OCI-M1 (cell line): Measurements from ENCODE around the gene ARHGAP15.
A peak's percentile ranks its signal among the peaks of the same experiment; 100 is the strongest.

Source experiments
- DNase-seq: peaks from one replicate; lab custom pipeline; 2025; lab: John Stamatoyannopoulos, UW

Gene ARHGAP15

DNA sequence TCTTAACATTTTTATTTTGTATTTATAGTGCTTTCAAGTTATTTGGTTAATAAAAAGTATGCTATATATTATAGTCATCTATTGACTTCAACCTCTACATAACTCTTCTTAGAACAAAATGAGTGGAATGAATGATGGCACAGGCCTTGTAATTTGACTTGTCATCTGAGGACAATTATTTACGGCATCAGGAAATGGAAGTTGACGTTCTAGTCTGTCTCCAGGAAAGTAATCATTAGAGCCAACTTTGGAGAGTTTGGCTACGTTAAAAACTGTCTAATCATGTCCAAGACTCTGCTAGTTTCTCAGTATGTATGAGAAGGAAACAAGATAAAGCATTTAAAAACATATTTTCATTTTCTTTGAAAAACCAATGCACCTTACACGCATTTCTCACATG lies 353.6 kb downstream of the ARHGAP15 start:
- DNase-seq = no peak

DNA sequence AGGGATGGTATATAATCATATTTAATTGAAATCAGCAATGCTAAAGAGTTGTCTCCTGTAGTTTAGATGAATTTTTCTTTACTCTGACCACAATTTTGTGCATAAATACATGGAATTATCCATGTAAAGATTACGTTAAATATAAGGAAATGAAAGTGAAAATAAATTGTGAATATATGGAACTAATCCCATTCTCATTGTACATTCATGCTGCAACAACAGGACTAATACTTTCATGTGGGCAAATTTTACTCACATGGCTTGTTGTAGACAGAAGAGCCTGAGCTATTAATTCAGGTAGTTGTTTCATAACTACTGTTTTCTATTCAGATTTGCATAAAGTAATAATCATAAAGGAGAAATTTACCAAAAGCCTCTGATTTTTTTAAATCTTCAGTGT lies 357.8 kb downstream of the ARHGAP15 start:
- DNase-seq = no peak

DNA sequence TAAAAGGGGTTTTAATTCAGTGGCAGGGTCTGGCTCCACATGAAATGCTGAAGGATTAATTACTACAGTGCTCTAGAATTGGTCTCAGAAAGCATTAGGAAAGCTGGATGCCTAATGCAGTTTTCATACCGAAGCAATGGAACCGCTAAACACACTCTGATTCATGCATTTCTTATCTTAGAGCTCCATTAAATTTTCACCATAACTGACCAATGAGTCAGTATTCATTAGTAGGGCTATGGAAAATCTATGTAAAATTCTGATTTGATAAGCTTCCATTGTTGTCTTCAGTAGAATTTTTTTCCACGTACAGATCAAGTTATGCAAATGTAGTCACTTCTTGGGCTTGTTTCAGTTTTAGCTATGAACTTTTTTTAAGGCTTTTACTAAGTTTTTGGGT lies 359.9 kb downstream of the ARHGAP15 start:
- no peak for DNase-seq

DNA sequence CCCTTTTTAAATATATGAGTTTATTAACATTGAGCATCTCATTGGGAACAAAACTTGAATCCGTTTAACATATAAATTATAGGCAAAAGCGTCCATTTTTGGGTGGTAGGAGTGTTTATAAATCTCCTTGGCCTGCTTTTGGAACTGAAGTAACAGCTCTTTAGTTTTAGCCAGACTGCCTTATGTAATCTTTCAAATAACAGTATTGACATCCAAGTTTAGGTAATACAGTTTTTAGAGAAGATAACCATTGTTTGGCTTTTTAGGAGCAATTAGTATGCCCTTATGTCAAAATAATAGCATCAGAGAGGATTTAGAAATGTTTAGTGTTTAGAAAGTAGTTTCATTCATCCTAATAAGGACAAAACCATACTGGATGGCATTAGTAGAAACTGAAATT lies 361.9 kb downstream of the ARHGAP15 start:
- DNase-seq = no peak

DNA sequence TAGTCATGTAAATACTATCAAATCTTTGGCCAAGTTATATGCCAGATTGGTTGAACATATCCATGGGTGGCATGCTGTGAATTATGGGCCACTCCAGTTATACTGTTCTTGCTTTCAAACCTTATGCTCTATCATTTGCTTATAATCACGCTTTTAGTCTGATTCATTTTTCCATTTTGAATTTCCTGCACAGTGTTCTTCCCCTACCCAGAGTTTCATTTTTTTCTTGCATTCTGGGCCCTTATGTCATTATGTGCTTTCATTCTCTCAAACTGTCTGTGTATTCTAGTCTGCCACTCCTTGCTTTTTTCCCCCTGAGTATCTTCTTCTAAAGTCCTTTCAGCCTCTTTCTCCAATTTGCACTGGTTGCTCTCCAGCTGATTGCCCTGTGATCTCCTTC lies 364.1 kb downstream of the ARHGAP15 start:
- DNase-seq = no peak

DNA sequence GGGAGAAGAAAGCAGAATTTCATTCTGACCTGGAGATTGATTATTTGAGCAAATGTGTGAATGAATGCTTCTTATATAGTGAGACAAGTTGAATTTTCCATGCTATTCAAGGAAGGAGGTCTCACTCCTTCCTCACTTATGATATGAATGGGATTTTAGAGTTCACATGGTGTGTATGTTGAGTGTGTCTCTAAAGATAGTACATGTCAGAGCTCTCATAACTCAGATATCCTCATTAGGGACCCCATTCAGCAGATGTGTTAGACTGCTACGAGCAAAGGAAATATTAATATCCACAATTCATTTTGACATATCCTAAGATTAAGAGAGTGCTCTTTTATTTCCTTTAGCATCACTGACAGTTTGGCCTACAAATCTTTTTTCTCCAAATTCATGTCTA lies 368.5 kb downstream of the ARHGAP15 start:
- DNase-seq = no peak

DNA sequence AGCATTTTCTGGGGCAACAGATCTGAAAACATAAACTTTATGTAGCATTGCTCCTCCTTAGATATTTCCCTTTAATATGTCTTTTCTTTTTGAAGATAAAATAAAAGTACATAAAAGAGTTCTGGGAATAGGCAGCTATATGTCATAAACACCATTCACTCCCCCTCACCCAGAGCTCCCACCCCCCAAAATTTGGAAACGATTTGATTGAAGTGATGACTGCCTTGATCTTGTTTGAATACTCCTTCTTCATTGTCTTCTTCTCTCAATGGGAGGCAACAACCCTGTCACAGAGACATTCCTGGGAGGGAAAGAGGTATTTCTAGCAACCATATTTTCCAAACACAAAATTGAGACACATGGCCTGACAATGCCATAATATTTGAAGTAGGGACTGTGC lies 369.3 kb downstream of the ARHGAP15 start:
- no peak for DNase-seq

DNA sequence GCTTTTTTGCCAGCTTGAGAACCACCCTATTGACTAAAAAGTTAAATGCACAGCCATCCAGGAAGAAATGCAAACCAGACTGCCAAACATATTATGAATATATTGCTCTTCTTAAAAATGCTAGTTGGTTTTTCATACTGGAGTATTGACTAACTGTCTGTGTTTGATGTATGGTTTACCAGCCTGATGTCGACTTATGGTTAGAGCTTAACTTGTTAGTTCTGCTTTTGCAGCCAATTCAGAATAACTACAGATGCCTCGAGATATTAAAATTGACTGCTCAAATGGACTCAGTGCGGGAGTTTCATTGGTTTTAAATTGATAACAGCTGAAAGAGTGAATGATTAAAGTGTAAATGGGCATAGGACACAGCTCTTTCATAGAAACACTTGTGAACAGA lies 369.8 kb downstream of the ARHGAP15 start:
- DNase-seq = peak; percentile 25

DNA sequence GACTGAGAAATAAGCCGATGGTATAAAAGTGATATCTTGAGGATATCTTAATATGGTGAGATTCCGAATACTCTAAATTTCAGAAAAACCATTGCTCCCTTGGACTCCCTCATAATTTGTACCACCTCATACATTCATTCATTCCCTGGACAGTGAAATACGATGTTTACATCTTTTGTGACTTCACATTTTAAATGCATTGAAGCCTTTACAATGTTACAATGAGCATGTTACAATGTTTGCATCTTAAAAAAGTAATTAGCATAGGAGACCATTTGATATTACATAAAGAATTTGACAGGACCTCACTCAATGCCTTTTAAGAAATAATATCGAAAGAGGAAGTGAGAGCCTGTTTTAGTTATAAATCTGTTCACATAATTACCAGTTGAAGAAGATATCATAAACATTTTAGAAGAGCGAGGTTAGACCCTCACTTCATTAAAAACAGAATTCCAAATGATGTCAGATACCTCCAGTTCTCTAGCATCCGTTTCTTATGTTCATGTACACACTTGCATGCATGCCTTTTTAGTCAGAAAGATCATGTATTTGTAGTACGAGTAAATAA lies 372.0 kb downstream of the ARHGAP15 start:
- DNase-seq = no peak

DNA sequence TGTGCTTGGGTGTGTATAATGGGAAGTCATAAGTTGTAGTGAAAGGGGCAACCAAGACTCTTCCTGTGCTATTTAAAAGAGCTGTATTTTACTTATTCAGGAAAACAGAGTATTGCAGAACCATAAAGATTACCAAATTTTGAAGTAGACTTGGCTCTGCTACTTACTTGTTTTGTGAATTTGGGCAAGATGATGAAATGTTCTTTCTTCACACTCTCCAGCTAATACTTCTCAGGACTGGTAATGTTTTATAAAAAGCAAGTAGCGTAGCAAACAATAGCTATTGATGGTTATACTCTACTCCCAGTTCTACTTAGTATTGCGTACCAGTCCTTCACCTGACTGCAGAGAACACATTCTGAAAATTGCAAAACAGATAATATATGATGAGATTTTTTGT lies 374.1 kb downstream of the ARHGAP15 start:
- DNase-seq = no peak

DNA sequence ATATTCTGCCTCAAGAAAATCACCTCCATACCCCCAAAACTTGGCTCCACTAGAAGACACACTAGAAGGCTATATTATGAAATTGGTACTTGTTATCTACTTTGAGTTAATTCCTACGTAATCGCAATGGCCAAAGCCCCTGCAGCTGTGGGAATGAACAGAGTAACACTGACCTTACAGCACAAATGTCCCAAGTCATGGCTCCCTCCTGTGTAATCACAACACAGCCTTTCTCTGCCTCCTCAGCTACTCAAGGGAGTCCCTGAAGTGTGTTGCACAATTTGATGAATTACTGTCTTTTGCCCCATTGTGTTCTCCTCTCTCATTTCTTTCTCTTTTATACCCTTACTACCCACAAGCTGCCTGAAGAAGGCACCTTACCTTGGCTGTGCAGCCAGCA lies 375.2 kb downstream of the ARHGAP15 start:
- no peak for DNase-seq

DNA sequence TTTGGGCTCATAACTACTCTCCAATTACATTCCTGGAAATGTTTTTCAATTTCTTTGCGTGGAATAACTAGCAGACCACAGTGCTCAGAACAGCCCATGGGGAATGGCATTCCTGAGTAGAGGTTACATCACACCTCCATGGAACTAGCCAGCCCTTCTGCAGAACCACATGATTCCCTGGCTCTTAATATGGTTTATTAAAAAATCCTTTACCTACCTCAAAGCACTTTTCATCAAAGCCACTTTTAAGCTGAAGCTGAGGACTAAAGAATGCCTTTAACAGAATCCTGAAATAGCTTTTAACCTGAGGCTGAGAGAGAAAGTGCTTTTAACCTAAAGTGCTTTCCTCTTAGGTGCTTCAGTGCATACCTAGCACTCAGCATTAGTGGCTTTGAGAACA lies 376.3 kb downstream of the ARHGAP15 start:
- no peak for DNase-seq

DNA sequence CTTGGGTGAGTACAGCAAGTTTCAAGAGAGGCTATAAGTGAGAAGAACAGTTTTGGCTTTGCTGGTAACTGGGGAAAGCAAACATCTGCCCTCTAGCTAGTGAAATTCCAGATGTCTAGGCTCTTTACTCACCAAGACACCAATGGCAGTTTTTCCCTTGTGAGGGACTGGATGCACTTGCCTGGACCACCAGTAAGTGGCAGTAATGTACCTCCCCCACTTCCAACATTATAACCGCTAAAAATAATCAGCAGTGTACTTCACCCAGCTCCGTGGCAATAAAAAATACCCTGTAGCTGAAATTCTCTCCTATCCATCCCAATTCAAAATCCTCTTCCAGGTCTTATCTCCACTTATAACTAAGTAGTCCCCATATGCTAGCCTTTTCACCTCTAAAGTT lies 383.9 kb downstream of the ARHGAP15 start:
- DNase-seq = peak; percentile 21

DNA sequence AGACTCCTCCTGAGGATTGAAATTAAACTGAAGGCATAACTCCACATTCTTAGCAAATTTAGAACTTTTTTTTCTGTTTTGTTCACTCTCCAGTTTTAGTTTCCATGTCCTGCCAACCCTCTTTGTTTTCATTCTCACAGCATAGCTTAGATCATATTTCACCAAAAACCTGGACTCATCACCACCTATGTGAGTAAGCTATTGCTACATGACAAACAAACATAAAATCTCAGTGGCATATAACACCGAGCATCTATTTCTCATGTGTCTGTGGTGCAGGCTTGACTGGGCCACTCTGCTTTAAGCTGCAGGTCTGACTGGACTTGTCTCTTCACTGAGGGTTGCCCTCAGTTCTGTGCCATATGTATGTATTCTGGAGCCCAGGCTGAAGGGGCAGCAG lies 385.2 kb downstream of the ARHGAP15 start:
- DNase-seq = no peak

DNA sequence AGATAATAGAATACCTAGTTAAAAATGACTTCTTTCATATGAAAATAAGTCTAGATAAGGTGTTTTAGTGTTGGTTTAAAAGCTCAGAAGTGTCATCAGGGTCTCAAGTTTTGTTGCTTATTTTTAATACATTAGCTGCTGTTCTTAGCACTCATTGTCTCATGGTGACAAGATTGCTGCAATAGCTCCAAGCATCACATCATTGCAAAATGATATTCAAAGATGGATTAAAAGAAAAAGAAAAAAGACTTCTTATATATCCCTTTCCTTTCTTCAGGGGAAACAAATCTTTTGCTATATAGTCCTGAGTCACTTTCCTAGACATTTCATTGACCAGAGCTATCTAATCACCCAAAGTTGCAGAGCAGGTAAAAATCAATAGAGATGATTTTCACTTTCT lies 386.1 kb downstream of the ARHGAP15 start:
- DNase-seq = no peak

DNA sequence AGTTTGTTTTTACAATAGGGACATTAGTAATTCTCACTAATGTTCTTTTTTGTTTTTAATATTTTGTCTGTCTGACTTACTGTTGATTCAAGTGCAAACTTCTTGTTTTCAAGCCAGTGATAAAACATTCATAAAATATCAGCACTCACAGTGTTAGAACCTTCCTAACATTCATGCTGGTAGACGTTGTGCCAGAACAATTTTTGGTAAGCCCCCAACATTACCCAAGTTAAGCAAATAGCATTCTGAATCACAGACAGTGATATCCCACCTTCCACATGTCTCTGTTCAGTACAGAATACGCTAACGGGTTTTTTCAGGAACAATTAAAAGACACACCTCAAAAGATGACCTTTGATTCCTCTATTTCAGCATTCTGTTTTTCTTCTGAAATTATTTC lies 390.3 kb downstream of the ARHGAP15 start:
- DNase-seq = no peak

DNA sequence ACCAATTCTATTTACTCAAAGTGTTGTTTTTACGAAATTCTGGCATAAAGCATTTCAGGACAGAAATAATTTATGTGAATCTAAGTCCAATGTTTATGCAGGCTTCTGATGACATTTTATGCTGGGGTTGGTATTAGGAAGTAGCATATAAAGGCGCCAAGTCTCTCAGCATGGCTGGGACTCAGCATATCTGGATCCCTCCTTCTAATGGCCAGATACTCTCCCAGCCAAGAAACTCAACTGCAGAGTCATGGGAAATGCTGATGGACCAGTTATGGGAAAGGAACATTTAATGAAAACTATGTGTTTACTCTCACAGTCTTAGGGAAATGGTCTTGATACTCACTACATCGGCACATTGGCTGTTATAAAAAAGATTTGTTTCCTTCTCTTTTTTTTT lies 392.2 kb downstream of the ARHGAP15 start:
- DNase-seq = no peak

DNA sequence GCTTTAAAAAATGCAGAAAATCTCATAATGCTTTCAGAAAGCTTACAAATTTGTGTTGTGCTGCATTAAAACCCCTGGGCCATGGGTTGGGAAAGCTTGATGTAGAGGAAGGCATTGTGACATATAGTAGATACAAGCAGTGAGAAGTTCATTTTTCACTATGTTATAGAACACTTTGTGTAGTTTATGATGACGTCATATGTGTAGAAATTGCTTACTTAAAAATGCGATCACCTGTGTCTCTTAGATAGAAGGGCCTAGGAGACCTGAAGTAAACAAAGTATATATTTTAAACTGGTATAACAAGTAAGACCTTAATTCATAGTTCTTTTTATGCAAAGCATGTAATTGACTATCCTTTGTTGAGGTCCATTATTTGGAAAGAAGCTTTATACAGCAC lies 393.5 kb downstream of the ARHGAP15 start:
- no peak for DNase-seq

DNA sequence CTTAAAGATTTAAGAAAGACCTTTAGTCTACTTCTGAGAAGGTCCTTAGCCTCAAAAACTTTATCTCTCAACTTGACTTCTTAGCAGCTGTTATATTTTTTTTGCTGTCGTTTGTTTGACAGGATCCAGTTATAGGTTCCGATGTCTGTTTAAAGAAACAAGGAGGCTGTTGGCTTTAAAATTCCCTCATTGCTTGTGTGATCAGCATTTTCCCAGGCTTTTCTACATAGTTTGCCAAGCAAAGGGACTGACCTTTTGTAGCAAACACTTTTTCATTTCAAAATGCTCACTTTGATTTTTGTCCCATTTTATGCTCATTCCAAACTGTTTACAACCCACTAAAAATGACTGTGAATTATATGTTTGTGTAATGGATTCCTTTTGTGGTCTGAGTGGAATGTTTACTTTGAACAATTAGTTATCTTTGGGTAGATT lies 394.9 kb downstream of the ARHGAP15 start:
- DNase-seq = no peak

DNA sequence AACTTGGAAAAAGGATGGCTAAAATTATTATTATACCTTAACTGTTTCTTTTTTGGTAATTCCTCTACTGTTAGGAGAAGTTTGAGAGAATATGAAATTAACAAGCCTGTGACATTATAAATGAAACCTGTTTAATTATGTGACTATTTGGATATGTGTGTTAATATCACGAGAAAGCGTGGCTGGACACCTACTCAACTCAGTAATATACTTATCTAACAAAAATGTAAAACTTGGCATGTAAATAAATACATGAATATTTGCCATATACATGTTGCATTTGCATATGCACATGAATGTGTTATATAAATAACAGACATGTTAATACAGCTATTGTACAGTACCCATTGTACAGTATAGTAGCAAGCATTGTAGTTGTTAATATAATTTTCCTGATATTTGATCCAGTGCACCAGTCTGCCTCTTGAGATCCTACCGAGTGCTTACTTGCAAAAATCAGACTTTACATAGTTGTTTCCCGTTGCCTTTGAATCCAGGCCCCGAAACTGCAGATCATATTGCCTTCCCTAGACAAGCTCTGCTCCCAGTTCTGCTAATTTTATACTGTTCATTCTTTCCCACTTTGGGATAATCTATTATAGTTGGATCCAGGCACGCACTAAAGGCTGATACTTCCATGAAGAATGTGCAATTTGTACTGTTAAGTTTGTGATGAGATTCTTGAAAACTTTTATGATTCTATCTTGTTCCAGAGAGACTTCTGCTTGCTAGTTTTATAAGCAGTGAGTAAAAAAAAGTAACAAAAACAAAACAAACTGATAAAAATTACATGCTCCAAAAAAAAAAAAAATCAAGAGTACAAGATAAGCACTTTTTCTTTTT lies 395.6 kb downstream of the ARHGAP15 start:
- DNase-seq = no peak

DNA sequence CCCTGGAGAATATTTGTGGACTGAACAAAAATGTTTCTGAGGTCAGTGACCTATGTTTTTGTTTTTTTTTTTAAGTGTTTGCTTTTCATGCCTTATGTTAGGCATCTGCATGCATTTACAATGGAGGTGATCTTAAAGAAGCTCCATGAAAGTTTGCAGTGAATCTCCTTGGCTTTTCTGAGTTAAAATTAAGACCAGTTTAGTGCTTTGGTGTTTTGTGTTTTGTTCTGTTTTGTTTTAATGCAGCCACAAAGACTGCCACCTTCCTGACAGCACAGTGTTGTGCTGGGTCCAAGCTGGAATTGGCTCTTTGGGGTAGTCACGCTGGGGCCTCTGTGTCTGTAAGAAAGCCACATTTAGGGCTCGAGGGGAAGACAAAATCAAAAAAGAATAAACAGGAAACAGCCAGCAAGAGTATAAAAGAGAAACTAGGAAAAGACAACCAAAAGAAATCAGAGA lies 396.2 kb downstream of the ARHGAP15 start:
- DNase-seq = no peak

DNA sequence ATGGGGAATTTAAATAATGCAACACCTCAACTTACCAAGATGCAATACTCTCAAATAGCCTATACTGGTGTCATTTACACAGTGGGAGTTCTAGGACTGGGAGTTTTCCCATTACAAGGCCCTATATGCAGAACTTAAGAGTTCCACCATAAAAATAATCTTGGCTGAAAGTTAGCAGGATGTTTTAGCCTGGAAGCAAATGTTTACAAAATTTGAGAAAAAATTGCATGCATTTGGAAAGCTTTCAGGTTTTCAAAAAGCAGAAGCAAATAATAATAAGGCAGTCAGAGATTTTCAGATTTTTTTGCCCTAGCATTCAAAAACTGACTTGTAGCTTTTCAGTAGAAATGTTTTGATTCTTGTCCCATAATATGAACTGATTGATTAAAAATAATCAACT lies 397.3 kb downstream of the ARHGAP15 start:
- DNase-seq = no peak

DNA sequence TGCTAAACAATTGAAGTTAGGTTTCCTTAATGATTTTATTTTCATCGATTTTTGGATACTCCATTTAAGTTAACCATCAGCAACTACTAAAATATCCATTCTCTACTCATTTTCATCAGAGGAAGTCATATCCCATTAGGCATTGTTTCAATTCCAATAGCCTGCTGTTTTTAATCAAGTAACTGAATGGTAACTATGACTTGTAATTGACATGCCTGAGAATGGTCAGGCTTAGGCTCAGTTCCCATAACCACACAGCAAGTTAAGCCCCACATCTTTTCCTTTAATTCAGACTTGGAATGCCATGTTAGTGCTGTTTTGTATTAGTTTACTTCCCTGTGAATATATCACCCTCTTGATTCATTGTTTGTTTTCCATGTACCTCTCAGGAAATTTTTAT lies 398.8 kb downstream of the ARHGAP15 start:
- DNase-seq = no peak
